Measurements from ENCODE around the gene FANCC.

GRCh38 chr9:95085036-95085770 is 232.3 kb downstream of the FANCC start:
- no peak for TF ChIP-seq NFIC (IDR thresholded peaks at IDR 0.05; ENCODE audit: low read length)
- TF ChIP-seq ZBTB49 (CRISPR knock-in tag; IDR thresholded peaks at IDR 0.05; ENCODE audit: borderline replicate concordance): no peak
- no peak for TF ChIP-seq ATF7 (IDR thresholded peaks at IDR 0.05)
- no peak for TF ChIP-seq ATF7 (CRISPR knock-in tag; IDR thresholded peaks at IDR 0.05)
